ENCODE results near the gene GET4.

Gene GET4

GRCh38 chr7:835485-836401, 40.6 kb upstream of the GET4 start:
- no peaks in the 10 kb centered on the region for H3K27me3 ChIP-seq (ENCODE audit: insufficient read depth, low read length)
- peaks cover 6% of the 10 kb centered on the region; the same call in 1 of the 2 replicates for H3K36me3 ChIP-seq (ENCODE audit: insufficient read depth, low read length)
- peaks cover 25% of the 10 kb centered on the region for H3K4me1 ChIP-seq (ENCODE audit: control insufficient read depth, insufficient read depth, low read length, unreplicated experiment)
- H3K79me2 ChIP-seq (ENCODE audit: control insufficient read depth, insufficient read depth, low read length, unreplicated experiment) = peaks cover 60% of the 10 kb centered on the region
- no peak overlapping the region for H3K27ac ChIP-seq (ENCODE audit: low read depth, low read length)
- H3K4me3 ChIP-seq (ENCODE audit: low read depth, low read length) = no peak overlapping the region
- H2AFZ ChIP-seq (ENCODE audit: low read length, unreplicated experiment) = no peak overlapping the region

GRCh38 chr7:836429-836828, 39.9 kb upstream of the GET4 start:
- H3K27ac ChIP-seq (ENCODE audit: low read depth, low read length) = no peak overlapping the region
- H3K4me1 ChIP-seq (ENCODE audit: control insufficient read depth, insufficient read depth, low read length, unreplicated experiment) = peaks cover 18% of the 10 kb centered on the region
- H3K27me3 ChIP-seq (ENCODE audit: insufficient read depth, low read length) = no peaks in the 10 kb centered on the region
- H3K79me2 ChIP-seq (ENCODE audit: control insufficient read depth, insufficient read depth, low read length, unreplicated experiment) = peaks cover 55% of the 10 kb centered on the region
- H3K36me3 ChIP-seq (ENCODE audit: insufficient read depth, low read length) = peaks cover 6% of the 10 kb centered on the region; the same call in 1 of the 2 replicates
- H2AFZ ChIP-seq (ENCODE audit: low read length, unreplicated experiment) = no peak overlapping the region
- no peak overlapping the region for H3K4me3 ChIP-seq (ENCODE audit: low read depth, low read length)

- H3K36me3 ChIP-seq (ENCODE audit: insufficient read depth, low read length) = peaks cover 10% of the 10 kb centered on the region
- H2AFZ ChIP-seq (ENCODE audit: low read length, unreplicated experiment) = no peak overlapping the region
- H3K27me3 ChIP-seq (ENCODE audit: insufficient read depth, low read length) = no peaks in the 10 kb centered on the region
- H3K4me1 ChIP-seq (ENCODE audit: control insufficient read depth, insufficient read depth, low read length, unreplicated experiment) = peaks cover 14% of the 10 kb centered on the region
- no peak overlapping the region for H3K4me3 ChIP-seq (ENCODE audit: low read depth, low read length)
- no peak overlapping the region for H3K27ac ChIP-seq (ENCODE audit: low read depth, low read length)
- H3K79me2 ChIP-seq (ENCODE audit: control insufficient read depth, insufficient read depth, low read length, unreplicated experiment) = peaks cover 54% of the 10 kb centered on the region
Measured at GRCh38 chr7:837001-837400, 39.4 kb upstream of the GET4 start.

- Histone ChIP-seq H3K79me2 (ENCODE audit: control insufficient read depth, insufficient read depth, low read length, unreplicated experiment) (peaks cover 25% of the 10 kb centered on the region), H3K4me3 (ENCODE audit: low read depth, low read length) (no peak overlapping the region), H3K27ac (ENCODE audit: low read depth, low read length) (no peak overlapping the region), H3K27me3 (ENCODE audit: insufficient read depth, low read length) (no peaks in the 10 kb centered on the region), H2AFZ (ENCODE audit: low read length, unreplicated experiment) (no peak overlapping the region), H3K36me3 (ENCODE audit: insufficient read depth, low read length) (peaks cover 14% of the 10 kb centered on the region), H3K4me1 (ENCODE audit: control insufficient read depth, insufficient read depth, low read length, unreplicated experiment) (no peaks in the 10 kb centered on the region)
Measured at GRCh38 chr7:840001-840600, 36.3 kb upstream of the GET4 start.

- H3K36me3 ChIP-seq (ENCODE audit: insufficient read depth, low read length) = peaks cover 18% of the 10 kb centered on the region
- no peak overlapping the region for H2AFZ ChIP-seq (ENCODE audit: low read length, unreplicated experiment)
- no peaks in the 10 kb centered on the region for H3K27me3 ChIP-seq (ENCODE audit: insufficient read depth, low read length)
- H3K27ac ChIP-seq (ENCODE audit: low read depth, low read length) = no peak overlapping the region
- no peaks in the 10 kb centered on the region for H3K4me1 ChIP-seq (ENCODE audit: control insufficient read depth, insufficient read depth, low read length, unreplicated experiment)
- H3K4me3 ChIP-seq (ENCODE audit: low read depth, low read length) = no peak overlapping the region
- peaks cover 9% of the 10 kb centered on the region for H3K79me2 ChIP-seq (ENCODE audit: control insufficient read depth, insufficient read depth, low read length, unreplicated experiment)
Measured at GRCh38 chr7:841943-842342, 34.4 kb upstream of the GET4 start.

GRCh38 chr7:842431-843031, 33.8 kb upstream of the GET4 start:
- no peaks in the 10 kb centered on the region for H3K27me3 ChIP-seq (ENCODE audit: insufficient read depth, low read length)
- no peak overlapping the region for H3K4me3 ChIP-seq (ENCODE audit: low read depth, low read length)
- no peak overlapping the region for H2AFZ ChIP-seq (ENCODE audit: low read length, unreplicated experiment)
- peaks cover 7% of the 10 kb centered on the region for H3K79me2 ChIP-seq (ENCODE audit: control insufficient read depth, insufficient read depth, low read length, unreplicated experiment)
- peaks cover 18% of the 10 kb centered on the region for H3K36me3 ChIP-seq (ENCODE audit: insufficient read depth, low read length)
- H3K4me1 ChIP-seq (ENCODE audit: control insufficient read depth, insufficient read depth, low read length, unreplicated experiment) = no peaks in the 10 kb centered on the region
- H3K27ac ChIP-seq (ENCODE audit: low read depth, low read length) = no peak overlapping the region

GRCh38 chr7:843230-843629, 33.1 kb upstream of the GET4 start:
- Histone ChIP-seq H3K27me3 (ENCODE audit: insufficient read depth, low read length) (no peaks in the 10 kb centered on the region), H3K4me1 (ENCODE audit: control insufficient read depth, insufficient read depth, low read length, unreplicated experiment) (no peaks in the 10 kb centered on the region), H3K79me2 (ENCODE audit: control insufficient read depth, insufficient read depth, low read length, unreplicated experiment) (peaks cover 3% of the 10 kb centered on the region), H3K4me3 (ENCODE audit: low read depth, low read length) (no peak overlapping the region), H3K27ac (ENCODE audit: low read depth, low read length) (no peak overlapping the region), H3K36me3 (ENCODE audit: insufficient read depth, low read length) (peaks cover 18% of the 10 kb centered on the region), H2AFZ (ENCODE audit: low read length, unreplicated experiment) (no peak overlapping the region)

GRCh38 chr7:844043-844442, 32.3 kb upstream of the GET4 start:
- Histone ChIP-seq H3K36me3 (ENCODE audit: insufficient read depth, low read length) (peaks cover 18% of the 10 kb centered on the region), H3K27ac (ENCODE audit: low read depth, low read length) (no peak overlapping the region), H3K4me3 (ENCODE audit: low read depth, low read length) (no peak overlapping the region), H3K79me2 (ENCODE audit: control insufficient read depth, insufficient read depth, low read length, unreplicated experiment) (no peaks in the 10 kb centered on the region), H3K4me1 (ENCODE audit: control insufficient read depth, insufficient read depth, low read length, unreplicated experiment) (no peaks in the 10 kb centered on the region), H3K27me3 (ENCODE audit: insufficient read depth, low read length) (no peaks in the 10 kb centered on the region), H2AFZ (ENCODE audit: low read length, unreplicated experiment) (no peak overlapping the region)

GRCh38 chr7:844514-844913, 31.8 kb upstream of the GET4 start:
- Histone ChIP-seq H3K79me2 (ENCODE audit: control insufficient read depth, insufficient read depth, low read length, unreplicated experiment) (no peaks in the 10 kb centered on the region), H3K27me3 (ENCODE audit: insufficient read depth, low read length) (no peaks in the 10 kb centered on the region), H3K4me3 (ENCODE audit: low read depth, low read length) (no peak overlapping the region), H2AFZ (ENCODE audit: low read length, unreplicated experiment) (no peak overlapping the region), H3K36me3 (ENCODE audit: insufficient read depth, low read length) (peaks cover 18% of the 10 kb centered on the region), H3K4me1 (ENCODE audit: control insufficient read depth, insufficient read depth, low read length, unreplicated experiment) (no peaks in the 10 kb centered on the region), H3K27ac (ENCODE audit: low read depth, low read length) (no peak overlapping the region)

- no peaks in the 10 kb centered on the region for H3K4me1 ChIP-seq (ENCODE audit: control insufficient read depth, insufficient read depth, low read length, unreplicated experiment)
- H3K79me2 ChIP-seq (ENCODE audit: control insufficient read depth, insufficient read depth, low read length, unreplicated experiment) = no peaks in the 10 kb centered on the region
- H3K4me3 ChIP-seq (ENCODE audit: low read depth, low read length) = no peak overlapping the region
- H3K27ac ChIP-seq (ENCODE audit: low read depth, low read length) = no peak overlapping the region
- peaks cover 14% of the 10 kb centered on the region for H3K36me3 ChIP-seq (ENCODE audit: insufficient read depth, low read length)
- no peaks in the 10 kb centered on the region for H3K27me3 ChIP-seq (ENCODE audit: insufficient read depth, low read length)
- no peak overlapping the region for H2AFZ ChIP-seq (ENCODE audit: low read length, unreplicated experiment)
Measured at GRCh38 chr7:845091-845490, 31.3 kb upstream of the GET4 start.
